ENCODE results near the gene MAVS.
A peak's percentile ranks its signal among the peaks of the same experiment; 100 is the strongest.
"Not testable (repeated sequence)": the region's sequence is repeated elsewhere in the genome, so short reads cannot be mapped to it uniquely, and the experiment has no call there.

MAVS gene

GRCh38 chr20:3815703-3816315 is 30.8 kb upstream of the MAVS start:
- no peak for DNase-seq

DNA sequence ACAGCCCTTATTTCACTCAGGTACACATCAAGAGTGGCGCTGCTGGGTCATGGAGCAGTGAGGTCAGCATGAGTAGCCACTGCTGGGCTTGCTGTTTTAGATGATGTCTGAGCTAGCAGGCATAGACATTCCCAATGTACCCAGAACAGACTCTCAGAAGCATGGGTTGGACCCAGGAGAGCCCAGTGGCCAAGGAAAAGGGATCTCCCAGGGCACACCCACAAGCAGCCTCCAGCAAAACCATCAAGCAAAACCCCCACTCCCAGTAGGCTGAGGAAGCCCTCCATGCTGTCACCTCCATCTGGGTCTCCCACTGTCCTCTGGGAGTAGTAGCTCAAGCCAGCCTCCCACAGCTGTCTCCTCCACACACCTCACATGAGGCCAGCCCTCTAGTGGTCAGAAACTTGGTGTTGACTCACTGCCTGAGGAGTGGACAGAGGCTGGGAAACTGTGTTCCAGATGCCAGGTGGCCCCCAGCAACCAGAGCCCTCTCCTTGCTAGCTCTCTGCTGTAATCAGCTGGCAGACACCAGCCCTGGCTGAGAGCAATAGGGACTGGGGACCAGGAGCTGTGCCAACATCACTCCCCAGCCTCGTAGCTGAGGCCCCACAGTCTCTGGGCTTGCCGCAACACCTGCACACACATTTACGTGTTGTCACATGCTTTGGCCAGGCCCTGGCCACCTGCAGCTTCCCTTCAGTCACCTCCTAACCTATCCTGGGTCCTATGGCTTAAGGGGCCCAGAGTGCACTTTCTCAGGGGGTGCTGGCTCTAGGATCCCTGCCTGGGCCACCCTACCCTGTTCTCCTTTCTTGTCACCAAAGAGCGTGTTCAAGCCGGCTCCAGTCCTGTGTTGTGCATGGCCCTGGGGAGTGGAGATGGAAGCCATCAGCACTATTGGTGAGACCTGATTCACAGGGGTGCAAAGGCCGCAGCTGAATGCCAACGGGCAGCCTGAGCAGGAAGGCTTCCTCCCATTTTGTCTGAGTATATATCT is 28.2 kb upstream of the MAVS start:
- DNase-seq: no peak

DNA sequence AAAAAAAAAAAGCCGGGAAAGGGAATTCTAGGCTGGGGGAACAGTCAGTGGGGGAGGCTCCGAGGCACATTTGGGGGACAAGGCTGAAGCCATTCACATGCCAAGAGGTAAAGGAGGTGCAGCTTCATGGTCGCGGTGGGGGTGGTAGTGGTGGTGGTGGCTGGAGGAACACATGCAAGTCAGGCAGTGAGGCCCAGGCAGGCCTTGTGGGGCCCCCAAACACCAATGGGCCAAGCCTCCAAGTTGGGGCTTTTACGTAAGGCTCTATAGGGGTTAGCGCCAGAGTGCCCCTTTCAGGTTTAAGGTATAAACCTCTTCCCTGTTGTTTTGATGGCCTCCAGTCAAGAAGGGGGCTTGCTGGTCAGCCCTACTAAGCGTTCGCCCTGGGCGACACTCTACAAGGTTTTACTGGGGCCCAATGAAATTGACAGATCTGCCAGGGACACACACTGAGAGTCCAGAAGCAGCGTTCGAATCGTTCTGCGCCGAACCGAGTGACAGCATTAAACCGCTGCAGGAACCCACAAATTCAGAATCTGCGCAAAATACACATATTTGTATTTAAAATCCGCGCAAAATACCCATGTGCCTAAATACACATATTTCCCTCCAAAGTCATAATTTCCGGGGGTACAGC is 27.1 kb upstream of the MAVS start:
- DNase-seq: no peak

DNA sequence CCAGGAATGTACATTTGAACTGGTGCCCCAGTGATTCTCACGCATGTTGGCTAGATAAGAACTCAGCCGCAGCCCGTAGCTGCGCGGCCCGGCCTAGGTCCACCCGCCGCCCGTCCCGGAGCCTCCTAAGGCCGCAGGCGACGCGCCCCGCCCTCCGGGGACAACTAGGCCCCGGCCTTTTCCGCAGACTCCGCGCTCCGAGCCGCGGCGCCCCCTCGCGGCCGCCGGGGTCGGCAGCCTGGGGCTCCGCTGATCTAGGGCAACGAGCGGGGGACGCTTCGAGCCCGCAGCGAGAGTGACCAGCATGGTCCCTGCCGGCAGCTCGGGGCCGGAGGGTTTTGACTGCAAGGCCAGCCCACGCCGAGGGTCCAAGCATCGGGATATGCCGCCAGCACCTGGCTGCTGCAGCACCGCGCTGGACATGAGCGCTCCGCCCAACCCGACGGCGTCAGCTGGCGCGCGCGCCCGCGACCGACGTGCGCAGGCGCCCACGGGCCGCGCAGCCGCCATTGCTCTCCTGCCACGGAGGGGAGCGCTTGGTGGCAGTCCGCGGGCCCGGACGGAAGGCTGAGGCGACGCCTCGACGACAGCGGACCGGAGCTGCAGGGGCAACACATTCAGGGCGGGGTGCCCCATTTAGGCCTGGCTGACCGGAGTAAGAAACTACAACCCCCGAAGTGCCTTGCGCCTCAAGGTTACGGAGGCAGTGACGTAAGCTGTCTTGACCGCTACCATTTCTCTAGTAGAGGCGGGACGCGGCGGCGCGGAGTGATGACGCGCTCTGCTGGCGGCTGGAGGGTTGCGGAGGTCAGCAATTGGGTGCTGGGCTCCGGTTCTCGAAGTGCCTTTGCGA is 26.4 kb upstream of the MAVS start, which contains the start of gene AP5S1:
Gene AP5S1 (plus strand): TSS at position 500 of the 853 bp plus-strand sequence. CDS start 1,571 bp downstream, outside the sequence.
- DNase-seq: peak; percentile 93

- DNase-seq: no peak
These were observed 25.5 kb upstream of the MAVS start for GRCh38 chr20:3820901-3821727.

DNA sequence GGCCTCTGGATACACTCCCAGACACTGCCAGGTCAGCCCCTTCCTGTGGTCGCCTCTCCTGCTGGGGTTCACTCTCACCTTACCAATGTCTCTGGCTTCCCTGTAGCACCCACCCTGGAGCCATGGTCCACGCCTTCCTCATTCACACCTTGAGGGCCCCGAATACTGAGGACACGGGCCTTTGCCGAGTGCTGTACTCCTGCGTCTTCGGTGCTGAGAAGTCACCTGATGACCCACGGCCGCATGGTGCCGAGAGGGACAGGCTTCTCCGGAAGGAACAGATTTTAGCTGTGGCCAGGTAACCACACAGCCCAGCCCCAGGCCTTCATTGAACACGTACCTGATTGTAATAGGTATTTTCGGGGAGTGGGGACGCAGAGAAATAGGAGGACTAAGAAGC is 24.6 kb upstream of the MAVS start:
- DNase-seq: no peak

DNA sequence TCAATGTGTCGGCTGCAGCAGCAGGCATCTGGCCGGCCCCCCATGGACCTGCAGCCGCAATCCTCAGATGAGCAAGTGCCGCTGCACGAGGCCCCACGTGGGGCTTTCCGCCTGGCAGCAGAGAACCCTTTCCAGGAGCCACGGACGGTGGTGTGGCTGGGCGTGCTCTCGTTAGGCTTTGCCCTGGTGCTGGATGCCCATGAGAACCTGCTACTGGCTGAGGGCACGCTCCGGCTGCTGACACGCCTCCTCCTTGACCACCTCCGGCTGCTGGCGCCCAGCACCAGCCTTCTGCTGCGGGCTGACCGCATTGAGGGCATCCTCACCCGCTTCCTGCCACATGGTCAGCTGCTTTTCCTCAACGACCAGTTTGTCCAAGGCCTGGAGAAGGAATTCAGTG is 22.8 kb upstream of the MAVS start:
- DNase-seq: no peak

- no peak for DNase-seq
These were observed 21.1 kb upstream of the MAVS start for GRCh38 chr20:3825526-3825925.

GRCh38 chr20:3826420-3826819 is 20.2 kb upstream of the MAVS start:
- no peak for DNase-seq

DNA sequence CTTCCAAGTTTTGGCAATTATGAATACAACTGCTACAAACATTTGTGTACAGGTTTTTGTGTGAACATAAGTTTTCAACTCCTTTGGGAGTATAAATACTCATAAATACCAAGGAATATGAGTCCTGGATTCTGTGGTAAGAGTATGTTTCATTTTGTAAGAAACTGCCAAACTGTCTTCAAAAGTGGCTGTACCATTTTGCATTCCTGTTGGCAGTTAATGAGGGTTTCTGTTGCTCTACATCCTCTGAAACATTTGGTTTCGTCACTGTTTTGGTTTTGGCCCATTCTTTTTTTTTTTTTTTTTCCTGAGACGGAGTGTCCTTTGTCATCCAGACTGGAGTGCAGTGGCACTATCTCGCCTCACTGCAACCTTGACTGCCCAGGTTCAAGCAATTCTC is 17.8 kb upstream of the MAVS start:
- DNase-seq: no peak

- DNase-seq: not testable (repeated sequence)
These were observed 16.7 kb upstream of the MAVS start for GRCh38 chr20:3829891-3830290.

- DNase-seq: no peak
These were observed 10.5 kb upstream of the MAVS start for GRCh38 chr20:3836132-3836531.

- DNase-seq: no peak
These were observed 7.3 kb upstream of the MAVS start for GRCh38 chr20:3839328-3839727.

DNA sequence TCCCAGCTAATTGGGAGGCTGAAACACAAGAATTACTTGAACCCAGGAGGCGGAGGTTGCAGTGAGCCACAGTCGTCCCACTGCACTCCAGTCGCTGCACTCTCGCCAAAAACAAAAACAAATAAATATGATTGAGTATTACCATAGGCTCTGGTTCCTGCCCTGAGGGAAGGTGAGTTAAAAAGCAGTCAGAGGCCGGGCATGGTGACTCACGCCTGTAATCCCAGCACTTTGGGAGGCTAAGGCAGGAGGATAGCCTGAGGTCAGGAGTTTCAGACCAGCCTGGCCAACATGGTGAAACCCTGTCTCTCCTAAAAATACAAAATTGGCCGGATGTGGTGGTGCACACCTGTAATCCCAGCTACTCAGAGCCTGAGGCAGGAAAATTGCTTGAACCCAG is 6.4 kb upstream of the MAVS start:
- DNase-seq: not testable (repeated sequence)

GRCh38 chr20:3842348-3842930 is 4.2 kb upstream of the MAVS start:
- DNase-seq: no peak

GRCh38 chr20:3843490-3843889 is 3.1 kb upstream of the MAVS start:
- DNase-seq: no peak

DNA sequence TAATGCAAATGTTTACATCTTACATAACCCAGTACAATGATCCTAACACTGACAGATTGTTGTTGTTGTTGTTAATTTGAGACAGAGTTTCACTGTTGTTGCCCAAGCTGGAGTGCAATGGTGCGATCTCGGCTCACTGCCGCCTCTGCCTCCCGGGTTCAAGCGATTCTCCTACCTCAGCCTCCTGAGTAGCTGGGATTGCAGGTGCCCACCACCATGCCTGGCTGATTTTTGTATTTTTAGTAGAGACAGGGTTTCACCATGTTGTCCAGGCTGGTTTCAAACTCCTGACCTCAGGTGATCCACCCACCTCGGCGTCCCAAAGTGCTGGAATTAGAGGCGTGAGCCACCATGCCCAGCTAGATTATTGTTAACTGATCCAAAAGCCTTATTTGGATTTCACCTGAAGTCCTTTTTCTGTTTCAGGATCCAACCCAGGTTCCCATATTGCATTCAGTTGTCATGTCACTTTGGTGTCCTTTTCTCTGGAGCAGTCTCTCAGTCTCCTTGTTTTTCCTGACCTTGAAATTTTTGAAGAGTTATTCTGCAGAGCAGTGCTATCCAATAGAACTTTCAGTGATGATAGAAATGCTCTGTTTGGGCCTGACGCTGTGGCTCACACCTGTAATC is 2.5 kb upstream of the MAVS start:
- DNase-seq: not testable (repeated sequence)

- DNase-seq: no peak
These were observed 275 bp upstream of the MAVS start for GRCh38 chr20:3846378-3846739.

GRCh38 chr20:3847429-3847940 is 851 bp downstream of the MAVS start:
- no peak for DNase-seq

DNA sequence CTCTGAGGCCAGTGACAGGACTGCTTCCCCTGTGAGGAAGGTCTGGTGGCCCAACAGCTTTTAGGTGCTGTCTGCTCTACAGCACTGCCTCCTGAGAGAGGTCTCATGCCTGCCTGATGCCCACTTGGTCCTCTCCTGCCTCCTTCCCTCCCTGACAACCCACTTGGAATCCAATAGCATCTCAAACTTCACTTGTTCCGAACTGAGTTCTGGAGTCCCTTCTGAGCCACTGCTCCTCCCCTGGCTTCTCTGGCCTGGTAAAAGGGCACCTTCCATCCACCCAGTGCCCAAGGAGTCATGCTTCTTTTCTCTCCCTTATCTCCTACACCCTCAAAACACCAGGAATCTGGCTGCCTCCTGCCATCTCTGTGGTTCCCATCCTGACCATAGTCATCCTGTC is 1.9 kb downstream of the MAVS start:
- no peak for DNase-seq

DNA sequence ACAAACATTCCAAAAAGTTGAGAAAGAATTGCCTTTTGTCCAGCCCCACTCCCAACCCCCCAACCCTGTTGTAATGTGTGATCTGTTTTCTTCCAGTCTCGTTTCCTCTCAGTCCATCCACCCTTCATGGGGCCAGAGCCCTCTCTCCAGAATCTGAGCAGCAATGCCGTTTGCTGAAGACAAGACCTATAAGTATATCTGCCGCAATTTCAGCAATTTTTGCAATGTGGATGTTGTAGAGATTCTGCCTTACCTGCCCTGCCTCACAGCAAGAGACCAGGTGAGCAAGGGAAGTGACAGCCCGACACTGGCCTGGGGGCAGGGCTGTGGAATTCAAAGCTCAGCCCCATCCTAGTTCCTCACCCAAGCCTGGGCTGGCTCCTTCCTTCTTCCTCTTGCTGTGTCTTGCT is 7.8 kb downstream of the MAVS start:
- DNase-seq: no peak

Measured in activated T-cell treated with anti-CD3 and anti-CD28 coated beads, Interleukin-2, amount 50 U/mL, for 1 hour (primary cell).